HEK293T (cell line): ENCODE results near the gene SAMD4B.

Source experiments
- CTCF ChIA-PET: fragments of 350-600 bp; formaldehyde crosslinking; extraction: SDS; loops from one replicate; lab custom pipeline; 2021; ENCODE audit warnings: antibody characterized with exemption, inconsistent platforms; lab: Yijun Ruan, JAX
- POLR2A ChIA-PET: fragments of 350-600 bp; formaldehyde crosslinking; extraction: SDS; loops from one replicate; lab custom pipeline; 2020; ENCODE audit warnings: antibody characterized with exemption, inconsistent platforms; lab: Yijun Ruan, JAX
- DNase-seq: peaks from one replicate; pipeline ENCODE4 v3.0.0; 2012; ENCODE audit warnings: mixed read lengths; ENCODE audit errors: extremely low spot score
- ARNT ChIP-seq: fragments of 450-650 bp; IDR thresholded peaks from 2 replicates; pipeline ENCODE4 v1.6.1; 2017; ENCODE audit warnings: mild to moderate bottlenecking
- BHLHE40 ChIP-seq: fragments of 450-650 bp; IDR thresholded peaks from 2 replicates; pipeline ENCODE4 v1.6.1; 2016; ENCODE audit warnings: mild to moderate bottlenecking, moderate library complexity, borderline replicate concordance
- CTBP1 ChIP-seq: fragments of 450-650 bp; IDR thresholded peaks from 2 replicates; pipeline ENCODE4 v1.6.1; 2016; ENCODE audit warnings: borderline replicate concordance
- ELF4 ChIP-seq: fragments of 450-650 bp; IDR thresholded peaks from 2 replicates; pipeline ENCODE4 v1.6.1; 2017; ENCODE audit warnings: antibody characterized with exemption
- FOXA1 ChIP-seq: fragments of 450-650 bp; IDR thresholded peaks from 2 replicates; pipeline ENCODE4 v1.6.1; 2016; ENCODE audit warnings: mild to moderate bottlenecking
- FOXK2 ChIP-seq: fragments of 450-650 bp; IDR thresholded peaks from 2 replicates; pipeline ENCODE4 v1.6.1; 2016; ENCODE audit warnings: mild to moderate bottlenecking
- FOXM1 ChIP-seq: fragments of 450-650 bp; IDR thresholded peaks from 2 replicates; pipeline ENCODE4 v1.6.1; 2017; ENCODE audit warnings: mild to moderate bottlenecking, borderline replicate concordance
- HDGF ChIP-seq: fragments of 450-650 bp; IDR thresholded peaks from 2 replicates; pipeline ENCODE4 v1.6.1; 2017; ENCODE audit warnings: antibody characterized with exemption, borderline replicate concordance
- L3MBTL2 ChIP-seq: fragments of 450-650 bp; conservative IDR thresholded peaks from 2 replicates; pipeline ENCODE4 v1.6.1; 2016; ENCODE audit warnings: mild to moderate bottlenecking
- LEF1 ChIP-seq: fragments of 450-650 bp; IDR thresholded peaks from 2 replicates; pipeline ENCODE4 v1.6.1; 2017; ENCODE audit warnings: mild to moderate bottlenecking, borderline replicate concordance
- NFRKB ChIP-seq: fragments of 450-650 bp; IDR thresholded peaks from 2 replicates; pipeline ENCODE4 v1.6.1; 2016; ENCODE audit warnings: mild to moderate bottlenecking, moderate library complexity
- PKNOX1 ChIP-seq: fragments of 450-650 bp; IDR thresholded peaks from 2 replicates; pipeline ENCODE4 v1.6.1; 2016
- SP1 ChIP-seq: fragments of 450-650 bp; IDR thresholded peaks from 2 replicates; pipeline ENCODE4 v1.6.1; 2017
- SUZ12 ChIP-seq: fragments of 450-650 bp; IDR thresholded peaks from 2 replicates; pipeline ENCODE4 v1.6.1; 2016; ENCODE audit warnings: mild to moderate bottlenecking
- TARDBP ChIP-seq: fragments of 450-650 bp; IDR thresholded peaks from 2 replicates; pipeline ENCODE4 v1.6.1; 2016
- ZNF384 ChIP-seq: fragments of 450-650 bp; IDR thresholded peaks from 2 replicates; pipeline ENCODE4 v1.6.1; 2016

Gene SAMD4B

DNA sequence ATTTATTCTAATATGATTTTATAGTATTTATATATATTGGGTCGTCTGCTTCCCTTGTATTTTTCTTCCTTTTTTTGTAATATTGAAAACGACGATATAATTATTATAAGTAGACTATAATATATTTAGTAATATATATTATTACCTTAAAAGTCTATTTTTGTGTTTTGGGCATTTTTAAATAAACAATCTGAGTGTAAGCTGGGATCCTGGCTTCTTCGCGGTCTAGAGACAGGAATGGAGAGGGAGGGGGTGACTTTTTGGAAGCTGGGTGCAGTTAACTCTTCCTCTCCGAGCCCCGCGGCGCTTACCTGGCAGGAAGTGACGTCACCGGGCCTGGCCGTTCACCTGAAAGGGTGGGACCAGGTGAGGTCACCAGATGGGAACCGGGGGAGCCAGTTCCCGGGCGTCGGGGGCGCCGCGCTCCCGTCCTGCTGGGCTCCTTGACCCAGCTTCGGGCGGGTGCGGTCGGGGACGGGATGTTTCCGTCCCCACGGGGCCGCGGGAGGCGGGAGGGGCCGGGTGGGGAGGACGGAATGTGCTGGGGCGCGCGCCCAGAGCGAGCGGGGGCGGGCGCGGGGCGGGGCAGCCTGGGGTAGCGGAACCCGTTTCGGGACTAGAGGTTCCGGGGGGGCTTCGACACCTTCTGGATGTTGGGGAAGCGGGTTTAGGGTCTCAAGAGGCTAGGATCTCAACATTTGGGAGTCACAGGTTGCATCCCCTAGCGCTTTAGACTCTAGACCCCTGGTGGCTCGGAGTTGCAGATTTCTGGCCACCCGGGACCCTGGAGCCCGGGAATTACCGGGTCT lies 67.2 kb downstream of the SAMD4B start:
- TF ChIP-seq NFRKB (no peak), CTBP1 (peak; percentile 31; the same call in 1 of the 2 replicates)
- ChIA-PET POLR2A (interaction anchor here (1.8 to 10.0 kb wide), 2 partner anchors 18 to 26 kb away, joined by 5 to 54 read pairs; partner anchors contain the start of genes MED29, PAF1 and RPS16), CTCF (no interaction called here)
- DNase-seq, result no peak

- ChIA-PET CTCF (no interaction called here), POLR2A (no interaction called here)
- TF ChIP-seq LEF1, result no peak
- no peak for TF ChIP-seq FOXK2
- no peak for TF ChIP-seq FOXM1
- TF ChIP-seq BHLHE40, result no peak
- TF ChIP-seq CTBP1, result no peak
- TF ChIP-seq SUZ12, result no peak
- no peak; the same call in 1 of the 2 replicates for TF ChIP-seq L3MBTL2
- no peak for TF ChIP-seq HDGF
- TF ChIP-seq ZNF384, result no peak
- TF ChIP-seq PKNOX1, result no peak
- TF ChIP-seq NFRKB, result no peak
- TF ChIP-seq ELF4, result no peak
- TF ChIP-seq FOXA1, result no peak
- no peak for TF ChIP-seq TARDBP
- no peak for DNase-seq
Observed at GRCh38 chr19:39410017-39410830, 68.0 kb downstream of the SAMD4B start.

DNA sequence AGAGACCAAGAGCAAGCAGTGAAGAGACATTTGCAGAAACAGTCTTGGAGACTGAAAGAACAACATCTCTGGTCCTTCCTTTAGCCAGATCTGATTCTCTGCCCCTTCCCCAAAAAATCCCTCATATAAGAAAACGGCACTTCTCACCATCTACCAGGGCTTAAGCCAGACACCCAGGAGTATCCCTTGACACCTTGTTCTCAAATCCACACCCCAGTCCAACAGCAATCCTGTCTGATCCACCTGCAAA lies 68.5 kb downstream of the SAMD4B start:
- DNase-seq, result no peak
- ChIA-PET POLR2A (interaction anchor here (1.3 to 2.3 kb wide), 3 partner anchors 8 to 25 kb away, joined by 4 to 16 read pairs (median 9); partner anchors contain the start of gene RPS16), CTCF (interaction anchor here (0.9 to 1.9 kb wide), 2 partner anchors 13 to 69 kb away, joined by 3 to 25 read pairs; partner anchors contain the start of gene SAMD4B)
- no peak for TF ChIP-seq FOXA1
- TF ChIP-seq TARDBP, result no peak
- no peak for TF ChIP-seq ZNF384
- TF ChIP-seq FOXK2, result no peak
- TF ChIP-seq LEF1, result no peak
- no peak for TF ChIP-seq L3MBTL2
- TF ChIP-seq FOXM1, result no peak
- TF ChIP-seq CTBP1, result no peak
- TF ChIP-seq BHLHE40, result no peak
- no peak for TF ChIP-seq ELF4

DNA sequence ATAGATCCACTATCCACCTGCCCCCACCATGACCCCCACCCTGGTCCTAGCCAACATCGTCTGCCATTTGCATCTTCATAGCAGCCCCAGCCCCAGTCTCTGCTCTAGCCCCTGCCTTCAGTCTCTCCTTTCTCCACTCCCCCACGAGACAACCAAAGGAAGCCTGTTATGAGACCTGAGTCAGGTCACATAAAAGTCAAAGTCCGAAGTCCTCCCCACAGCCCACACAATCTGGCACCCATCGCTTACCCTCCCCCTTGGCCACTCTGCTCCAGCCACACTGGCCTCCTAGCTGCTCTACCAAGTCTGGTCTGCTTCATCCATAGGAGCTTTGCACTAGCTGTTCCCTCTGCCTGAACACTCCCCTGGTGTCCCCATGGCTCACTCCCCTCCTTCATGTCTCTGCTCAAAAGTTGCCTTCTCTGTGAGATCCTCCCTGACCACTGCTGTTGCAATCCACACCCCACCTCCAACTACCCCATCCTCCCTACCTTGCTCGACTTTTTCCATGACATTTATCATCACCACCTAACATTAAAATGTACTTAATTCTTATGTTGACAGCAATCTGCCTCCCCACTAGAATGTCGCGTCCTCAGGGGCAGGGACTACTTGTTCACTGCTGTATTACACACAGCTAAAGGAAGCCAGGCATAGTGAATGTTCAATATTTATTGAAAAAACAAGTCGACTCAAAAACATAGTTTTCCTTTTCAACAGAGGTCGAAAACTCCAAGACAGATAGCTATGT lies 69.0 kb downstream of the SAMD4B start:
- ChIA-PET POLR2A (interaction anchor here (0.9 to 2.3 kb wide), 6 partner anchors 9 to 25 kb away, joined by 3 to 16 read pairs (median 7); partner anchors contain the start of genes MED29, PAF1 and RPS16), CTCF (interaction anchor here (0.9 to 1.9 kb wide), 5 partner anchors 10 to 103 kb away, joined by 3 to 25 read pairs (median 4); partner anchors contain the start of genes RPS16, SAMD4B and SELENOV)
- no peak for DNase-seq
- TF ChIP-seq FOXK2, result no peak
- no peak for TF ChIP-seq LEF1
- no peak for TF ChIP-seq L3MBTL2
- no peak for TF ChIP-seq ZNF384
- TF ChIP-seq NFRKB, result no peak
- TF ChIP-seq SUZ12, result no peak
- TF ChIP-seq PKNOX1, result no peak
- TF ChIP-seq BHLHE40, result no peak
- TF ChIP-seq ARNT, result no peak

GRCh38 chr19:39411832-39412099 lies 69.5 kb downstream of the SAMD4B start:
- POLR2A ChIA-PET, result interaction anchor here (0.9 to 2.3 kb wide), 6 partner anchors 9 to 24 kb away, joined by 3 to 16 read pairs (median 7); partner anchors contain the start of genes MED29, PAF1 and RPS16

More at GRCh38 chr19:39411832-39412099, 69.5 kb downstream of the SAMD4B start:
- peak; percentile 67 for DNase-seq
- TF ChIP-seq FOXM1 (no peak), NFRKB (no peak), TARDBP (no peak), ARNT (no peak), BHLHE40 (no peak), ZNF384 (no peak), SUZ12 (no peak), FOXK2 (no peak), SP1 (no peak), LEF1 (no peak), PKNOX1 (no peak), HDGF (no peak), CTBP1 (no peak), FOXA1 (no peak), L3MBTL2 (no peak), ELF4 (no peak)
- CTCF ChIA-PET, result interaction anchor here (0.9 to 1.9 kb wide), 5 partner anchors 10 to 103 kb away, joined by 3 to 25 read pairs (median 4); partner anchors contain the start of genes RPS16, SAMD4B and SELENOV
